Loucy (cell line): Measurements from ENCODE around the gene COL12A1.

ENCODE experiments used
- EZH2phosphoT487 ChIP-seq: fragments of 200-600 bp; IDR thresholded peaks from 2 replicates; pipeline ENCODE4 v1.6.1; 2018; ENCODE audit warnings: antibody characterized with exemption, mild to moderate bottlenecking, moderate library complexity, borderline replicate concordance
- TF ChIP-seq, protein P1 (sequence below): fragments of 200-600 bp; sonication (generic); conservative IDR thresholded peaks from 2 replicates; pipeline ENCODE4 v1.5.1; 2014; ENCODE audit warnings: mild to moderate bottlenecking, antibody characterized with exemption, low read length

DNA sequence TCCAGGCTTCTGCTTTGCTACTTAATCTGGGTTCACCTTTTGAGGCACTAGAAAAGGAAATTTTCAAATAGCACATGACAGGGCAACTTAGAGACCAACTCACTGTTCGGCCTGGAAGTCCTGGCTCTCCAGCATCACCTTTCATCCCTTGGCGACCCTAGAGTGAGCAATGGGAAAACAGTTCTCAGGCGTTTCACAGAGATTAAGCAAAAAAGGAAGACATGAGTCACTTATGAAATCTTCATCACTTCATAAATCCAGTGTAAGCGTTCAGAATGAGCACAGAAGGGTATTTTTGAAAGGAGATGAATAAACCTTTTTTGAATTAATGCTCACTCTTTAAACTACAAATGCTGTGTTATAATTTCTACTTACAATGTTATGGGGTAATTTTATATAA, 104.0 kb downstream of the COL12A1 start:
- TF ChIP-seq, protein P1, sequence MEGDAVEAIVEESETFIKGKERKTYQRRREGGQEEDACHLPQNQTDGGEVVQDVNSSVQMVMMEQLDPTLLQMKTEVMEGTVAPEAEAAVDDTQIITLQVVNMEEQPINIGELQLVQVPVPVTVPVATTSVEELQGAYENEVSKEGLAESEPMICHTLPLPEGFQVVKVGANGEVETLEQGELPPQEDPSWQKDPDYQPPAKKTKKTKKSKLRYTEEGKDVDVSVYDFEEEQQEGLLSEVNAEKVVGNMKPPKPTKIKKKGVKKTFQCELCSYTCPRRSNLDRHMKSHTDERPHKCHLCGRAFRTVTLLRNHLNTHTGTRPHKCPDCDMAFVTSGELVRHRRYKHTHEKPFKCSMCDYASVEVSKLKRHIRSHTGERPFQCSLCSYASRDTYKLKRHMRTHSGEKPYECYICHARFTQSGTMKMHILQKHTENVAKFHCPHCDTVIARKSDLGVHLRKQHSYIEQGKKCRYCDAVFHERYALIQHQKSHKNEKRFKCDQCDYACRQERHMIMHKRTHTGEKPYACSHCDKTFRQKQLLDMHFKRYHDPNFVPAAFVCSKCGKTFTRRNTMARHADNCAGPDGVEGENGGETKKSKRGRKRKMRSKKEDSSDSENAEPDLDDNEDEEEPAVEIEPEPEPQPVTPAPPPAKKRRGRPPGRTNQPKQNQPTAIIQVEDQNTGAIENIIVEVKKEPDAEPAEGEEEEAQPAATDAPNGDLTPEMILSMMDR: no peak
- TF ChIP-seq EZH2phosphoT487: no peak
